GM12892 (cell line): ENCODE results near the gene OR9A2.

Experiments
- POLR2A ChIP-seq: IDR thresholded peaks from 2 replicates; pipeline ENCODE4 v1.6.1; 2011; ENCODE audit warnings: low read depth, low read length, control low read depth
- TAF1 ChIP-seq: IDR thresholded peaks from 2 replicates; pipeline ENCODE4 v1.6.1; 2011; ENCODE audit warnings: low read depth, mild to moderate bottlenecking, control low read depth, low read length, borderline replicate concordance

DNA sequence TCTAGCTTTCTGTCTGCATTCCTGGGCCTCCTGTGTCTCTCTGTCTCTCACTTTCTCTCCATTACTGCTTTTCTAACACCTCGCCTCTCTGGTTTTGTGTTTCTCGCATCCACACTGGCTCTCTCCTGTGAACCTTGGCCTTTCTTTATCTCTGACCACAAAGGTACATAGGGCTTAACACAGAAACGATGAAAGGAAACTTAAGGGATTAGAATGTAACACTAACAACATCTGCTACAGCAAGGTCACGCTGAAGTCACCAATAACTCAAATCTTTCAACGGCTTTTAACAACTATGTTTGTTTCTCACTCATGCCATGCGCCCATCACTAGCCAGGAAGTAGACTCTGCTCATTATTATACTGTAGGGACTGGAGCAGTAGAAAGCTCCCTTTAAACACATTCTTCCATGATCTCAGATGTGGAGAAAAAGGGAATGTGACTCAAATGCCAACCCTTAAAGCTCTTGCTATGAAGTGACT is 15.9 kb upstream of the OR9A2 start:
- no peak for TF ChIP-seq POLR2A
- no peak for TF ChIP-seq TAF1
